ENCODE measurements around the gene SGCA. TPM values are rescaled to one million over a fixed set of nuclear protein-coding genes. Genes with fewer than 3 reads are reported as not detected.

Gene SGCA
- total and polyA plus RNA-seq, 2 of the 13 experiments (the other 11 are each of a cell fraction or from before 2014, with no cell fraction given): not detected

DNA sequence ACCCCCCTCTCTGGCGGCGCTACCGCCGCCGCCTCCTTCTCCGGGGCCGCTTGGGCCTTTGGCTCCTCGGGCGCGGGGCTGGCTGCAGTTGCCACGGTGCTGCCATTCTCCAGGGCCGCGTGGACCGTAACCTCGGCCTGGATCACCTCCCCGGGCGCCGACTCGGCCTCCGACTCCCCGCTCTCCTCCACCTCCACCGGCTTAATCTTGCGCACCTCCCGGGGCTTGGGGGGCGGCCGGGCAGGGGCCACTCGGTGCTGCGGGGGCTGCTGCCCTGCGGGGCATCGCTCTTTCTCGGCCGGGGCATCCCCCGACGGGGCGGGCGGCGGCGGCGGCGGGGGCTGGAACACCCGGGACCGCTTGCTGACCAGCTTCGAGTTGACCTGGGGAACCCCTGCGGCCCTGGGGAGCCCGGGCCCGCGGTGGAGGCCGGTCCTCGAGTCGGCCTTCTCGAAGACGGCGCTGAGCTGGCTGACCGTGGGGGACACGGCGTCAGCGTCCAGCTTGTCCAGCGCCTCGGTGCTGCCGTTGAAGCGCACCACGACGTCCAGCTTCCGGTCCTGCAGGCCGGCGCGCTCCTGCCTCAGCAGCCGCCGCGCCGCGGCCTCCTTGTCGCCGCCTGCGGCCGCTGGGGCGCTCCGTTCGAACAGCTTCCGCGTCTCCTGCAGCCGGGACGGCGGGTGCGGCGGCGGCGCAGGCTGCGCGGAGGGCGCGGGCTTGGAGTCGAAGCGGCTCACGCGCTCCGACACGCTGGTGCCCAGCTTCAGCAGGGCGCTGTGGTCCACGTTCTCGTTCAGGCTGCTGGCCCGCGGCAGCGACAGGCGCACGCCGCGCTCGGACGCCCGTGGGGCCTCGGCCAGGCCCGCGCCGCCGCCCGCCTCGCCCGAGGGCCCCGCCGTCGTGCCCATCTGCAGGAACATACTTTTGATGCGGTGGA lies 16.1 kb upstream of the SGCA start (continued):
- no peak; the same call in 1 of the 2 replicates for TF ChIP-seq ZNF142 (CRISPR knock-in tag; IDR thresholded peaks at IDR 0.05)
- 0 out of 2 replicates have a peak, but pooled peaks have one; percentile 26 for TF ChIP-seq ELK4 (CRISPR knock-in tag; IDR thresholded peaks at IDR 0.05; ENCODE audit: borderline replicate concordance)
- no peak for TF ChIP-seq SIX4 (CRISPR knock-in tag; IDR thresholded peaks at IDR 0.05)
- TF ChIP-seq NR1H2 (CRISPR knock-in tag; IDR thresholded peaks at IDR 0.05; ENCODE audit: borderline replicate concordance, low read depth): peak; percentile 34; the same call in 1 of the 2 replicates
- no peak; the same call in 1 of the 2 replicates for TF ChIP-seq RXRA (CRISPR knock-in tag; IDR thresholded peaks at IDR 0.05)
- TF ChIP-seq TBL1XR1 (IDR thresholded peaks at IDR 0.05; ENCODE audit: borderline replicate concordance, low read length, partially characterized antibody): no peak
- peak; percentile 84 for TF ChIP-seq ZNF343 (CRISPR knock-in tag; IDR thresholded peaks at IDR 0.05)
- no peak for TF ChIP-seq POLR2AphosphoS5 (IDR thresholded peaks at IDR 0.05; ENCODE audit: low read depth, low read length)
- TF ChIP-seq JDP2 (CRISPR knock-in tag; IDR thresholded peaks at IDR 0.05; ENCODE audit: borderline replicate concordance): peak; percentile 29; the same call in 1 of the 2 replicates
- TF ChIP-seq PHB2 (IDR thresholded peaks at IDR 0.05; ENCODE audit: partially characterized antibody): no peak
- no peak for TF ChIP-seq REST (IDR thresholded peaks at IDR 0.05; ENCODE audit: borderline replicate concordance in 1 of 2, low read depth in 1 of 2, low read length in 2 of 2)
- TF ChIP-seq CCAR2 (optimal IDR thresholded peaks at IDR 0.05; ENCODE audit: low read depth, low read length): no peak
- TF ChIP-seq TBX2 (CRISPR knock-in tag; IDR thresholded peaks at IDR 0.05; ENCODE audit: borderline replicate concordance): peak; percentile 36; the same call in 1 of the 2 replicates
- peak; percentile 69; the same call in 1 of the 2 replicates for TF ChIP-seq MEIS2 (CRISPR knock-in tag; IDR thresholded peaks at IDR 0.05)
- TF ChIP-seq ZNF816 (CRISPR knock-in tag; IDR thresholded peaks at IDR 0.05; ENCODE audit: borderline replicate concordance): no peak
- TF ChIP-seq ZBTB1 (CRISPR knock-in tag; IDR thresholded peaks at IDR 0.05; ENCODE audit: borderline replicate concordance): no peak
- TF ChIP-seq FOXJ3 (CRISPR knock-in tag; IDR thresholded peaks at IDR 0.05; ENCODE audit: borderline replicate concordance): no peak
